H9 (cell line): ENCODE results near the gene CFAP46. TPM values are rescaled to one million over a fixed set of nuclear protein-coding genes. Genes with fewer than 3 reads are reported as not detected.

Experiments
- DNase-seq: peaks from one replicate; pipeline ENCODE4 v3.0.0-alpha.2; 2017
- H2AFZ ChIP-seq: one replicate; pipeline ENCODE4 v1.6.1; 2013; ENCODE audit warnings: mild to moderate bottlenecking, low read length, control low read depth, moderate library complexity
- H2AK5ac ChIP-seq: 2 replicates; pipeline ENCODE4 v1.6.1; 2013; ENCODE audit warnings: low read length, control low read depth, mixed read lengths; ENCODE audit not compliant: insufficient read length
- H2BK120ac ChIP-seq: one replicate; pipeline ENCODE4 v1.6.1; 2013; ENCODE audit warnings: low read depth, mild to moderate bottlenecking, low read length, control low read depth, inconsistent platforms; ENCODE audit not compliant: poor library complexity, severe bottlenecking
- H2BK12ac ChIP-seq: 2 replicates; pipeline ENCODE4 v1.6.1; 2013; ENCODE audit warnings: low read length, control low read depth, mixed read lengths, low read depth; ENCODE audit not compliant: insufficient read length
- H2BK15ac ChIP-seq: 2 replicates; pipeline ENCODE4 v1.6.1; 2013; ENCODE audit warnings: low read depth, low read length, control low read depth
- H2BK20ac ChIP-seq: one replicate; pipeline ENCODE4 v1.6.1; 2013; ENCODE audit warnings: low read depth, mild to moderate bottlenecking, low read length, control low read depth, inconsistent platforms; ENCODE audit not compliant: poor library complexity, severe bottlenecking
- H2BK5ac ChIP-seq: 2 replicates; pipeline ENCODE4 v1.6.1; 2013; ENCODE audit warnings: low read length, control low read depth, mixed read lengths; ENCODE audit not compliant: insufficient read length
- H3K14ac ChIP-seq: 2 replicates; pipeline ENCODE4 v1.6.1; 2013; ENCODE audit warnings: low read length, control low read depth; ENCODE audit not compliant: insufficient read depth
- H3K18ac ChIP-seq: 2 replicates; pipeline ENCODE4 v1.6.1; 2013; ENCODE audit warnings: low read depth, mild to moderate bottlenecking, mixed read lengths, low read length, control low read depth; ENCODE audit not compliant: insufficient read length
- H3K23ac ChIP-seq: 2 replicates; pipeline ENCODE4 v1.6.1; 2013; ENCODE audit warnings: low read length, control low read depth, mixed read lengths, low read depth; ENCODE audit not compliant: insufficient read length
- H3K23me2 ChIP-seq: 2 replicates; pipeline ENCODE4 v1.6.1; 2013; ENCODE audit warnings: low read depth, mild to moderate bottlenecking, mixed read lengths, low read length, control low read depth; ENCODE audit not compliant: insufficient read length, poor library complexity, severe bottlenecking
- H3K27ac ChIP-seq: 2 replicates; pipeline ENCODE4 v1.5.1; 2013; ENCODE audit warnings: low read length, control low read depth, mixed read lengths, low read depth; ENCODE audit not compliant: insufficient read length
- H3K27me3 ChIP-seq: 2 replicates; pipeline ENCODE4 v1.6.1; 2013; ENCODE audit warnings: low read length, control low read depth, inconsistent platforms; ENCODE audit not compliant: insufficient read depth
- H3K4ac ChIP-seq: 2 replicates; pipeline ENCODE4 v1.6.1; 2013; ENCODE audit warnings: low read depth, mild to moderate bottlenecking, control low read depth, inconsistent platforms, low read length, moderate library complexity
- H3K4me1 ChIP-seq: 2 replicates; pipeline ENCODE4 v1.6.1; 2013; ENCODE audit warnings: low read length, control low read depth, inconsistent platforms; ENCODE audit not compliant: insufficient read depth
- H3K4me2 ChIP-seq: 2 replicates; pipeline ENCODE4 v1.6.1; 2013; ENCODE audit warnings: low read length, control low read depth, mixed read lengths; ENCODE audit not compliant: insufficient read length, insufficient read depth
- H3K56ac ChIP-seq: 2 replicates; pipeline ENCODE4 v1.6.1; 2013; ENCODE audit warnings: low read depth, mild to moderate bottlenecking, mixed read lengths, low read length, control low read depth; ENCODE audit not compliant: insufficient read length
- H3K79me1 ChIP-seq: 2 replicates; pipeline ENCODE4 v1.6.1; 2013; ENCODE audit warnings: low read depth, mild to moderate bottlenecking, moderate library complexity, low read length, control low read depth, inconsistent platforms; ENCODE audit not compliant: insufficient read depth, poor library complexity, severe bottlenecking
- H3K79me2 ChIP-seq: 2 replicates; pipeline ENCODE4 v1.6.1; 2013; ENCODE audit warnings: low read length, control low read depth, inconsistent platforms; ENCODE audit not compliant: insufficient read depth
- H3K9ac ChIP-seq: 2 replicates; pipeline ENCODE4 v1.6.1; 2013; ENCODE audit warnings: low read length, control low read depth, mixed read lengths; ENCODE audit not compliant: insufficient read length; ENCODE audit errors: extremely low read depth
- H3K9me3 ChIP-seq: one replicate; pipeline ENCODE4 v1.6.1; 2013; ENCODE audit warnings: low read depth, low read length, inconsistent platforms; ENCODE audit not compliant: control insufficient read depth
- H3T11ph ChIP-seq: one replicate; pipeline ENCODE4 v1.6.1; 2013; ENCODE audit warnings: mild to moderate bottlenecking, low read length, control low read depth, inconsistent platforms
- H4K20me1 ChIP-seq: one replicate; pipeline ENCODE4 v1.6.1; 2013; ENCODE audit not compliant: control insufficient read depth, insufficient read length, insufficient read depth
- H4K5ac ChIP-seq: 2 replicates; pipeline ENCODE4 v1.6.1; 2013; ENCODE audit warnings: low read depth, mild to moderate bottlenecking, mixed read lengths, low read length, control low read depth; ENCODE audit not compliant: insufficient read length
- H4K8ac ChIP-seq: replicated peaks from 2 replicates; pipeline ENCODE4 v1.6.1; 2013; ENCODE audit warnings: low read length, control low read depth, mixed read lengths, low read depth; ENCODE audit not compliant: insufficient read length
- H4K91ac ChIP-seq: 2 replicates; pipeline ENCODE4 v1.6.1; 2013; ENCODE audit warnings: low read depth, mild to moderate bottlenecking, moderate library complexity, mixed read lengths, low read length, control low read depth; ENCODE audit not compliant: insufficient read length
- H3K27ac Mint-ChIP-seq, 3 experiments: 2 replicates in 2 of 3; 3 replicates in 1 of 3; pipeline ENCODE4 v1.8.0; 2020 to 2021; ENCODE audit warnings: mixed read lengths in 3 of 3, mild to moderate bottlenecking in 1 of 3, moderate library complexity in 1 of 3
- H3K27me3 Mint-ChIP-seq: 2 replicates; pipeline ENCODE4 v1.8.0; 2021; ENCODE audit warnings: low read depth, mild to moderate bottlenecking, moderate library complexity, mixed read lengths
- H3K36me3 Mint-ChIP-seq, 3 experiments: 2 replicates in 2 of 3; 3 replicates in 1 of 3; pipeline ENCODE4 v1.8.0; 2020 to 2021; ENCODE audit warnings: low read depth in 3 of 3, mixed read lengths in 3 of 3; ENCODE audit not compliant: insufficient read depth in 1 of 3
- H3K4me1 Mint-ChIP-seq, 2 experiments: 2 replicates each; pipeline ENCODE4 v1.8.0; 2020; ENCODE audit warnings: mixed read lengths in 2 of 2
- H3K4me3 Mint-ChIP-seq, 2 experiments: 2 replicates in 1 of 2; 3 replicates in 1 of 2; pipeline ENCODE4 v1.8.0; 2020 to 2021; ENCODE audit warnings: mild to moderate bottlenecking in 2 of 2, mixed read lengths in 2 of 2, moderate library complexity in 1 of 2
- H3K9me3 Mint-ChIP-seq, 2 experiments: 2 replicates in 1 of 2; 3 replicates in 1 of 2; pipeline ENCODE4 v1.8.0; 2020; ENCODE audit warnings: mild to moderate bottlenecking in 2 of 2, mixed read lengths in 2 of 2, moderate library complexity in 1 of 2
- CTCF ChIP-seq: fragments of 200-600 bp; sonication (generic); conservative IDR thresholded peaks from 3 replicates; pipeline ENCODE4 v1.8.0; 2021; ENCODE audit warnings: antibody characterized with exemption, mild to moderate bottlenecking
- WGBS: extraction: QIAGEN DNeasy Blood & Tissue Kit; methylation state at CpG from one replicate; pipeline ENCODE4 v1.1.7; 2013; ENCODE audit warnings: missing lambda C conversion rate, low lambda C conversion rate, mixed read lengths; ENCODE audit not compliant: insufficient read length; ENCODE audit errors: extremely low coverage; 5-methylcytosine and 5-hydroxymethylcytosine counted together
- total RNA-seq: library from RNA; stranded (reverse); gene quantifications from 2 replicates; pipeline ENCODE4 v1.2.1, GENCODE V29; 2021

CFAP46 gene
- total RNA-seq, 1 experiment from 2014 or later, result 3.1 TPM

- Mint-ChIP-seq H3K27me3 (peaks cover 4% of the 10 kb centered on the region), H3K4me1 (peaks cover 2 to 12% of the 10 kb centered on the region in 2 experiments), H3K4me3 (no peak overlapping the region), H3K27ac (no peak overlapping the region), H3K36me3 (no peaks in the 10 kb centered on the region), H3K9me3 (no peaks in the 10 kb centered on the region)
- Histone ChIP-seq H3K14ac (no peak overlapping the region), H3K56ac (no peak overlapping the region), H2BK15ac (no peak overlapping the region), H3K4me1 (no peaks in the 10 kb centered on the region), H2AFZ (no peak overlapping the region), H3K9ac (no peak overlapping the region), H2BK5ac (no peak overlapping the region), H3K23me2 (no peaks in the 10 kb centered on the region), H4K8ac (no peak overlapping the region), H3K9me3 (no peaks in the 10 kb centered on the region), H3K79me2 (no peaks in the 10 kb centered on the region), H3K4me2 (no peak overlapping the region), H4K20me1 (no peaks in the 10 kb centered on the region), H2BK12ac (no peak overlapping the region), H3K27me3 (no peaks in the 10 kb centered on the region), H3T11ph (no peak overlapping the region), H2BK20ac (no peak overlapping the region), H2BK120ac (no peak overlapping the region), H3K18ac (no peak overlapping the region), H3K79me1 (no peaks in the 10 kb centered on the region), H3K27ac (no peak overlapping the region), H2AK5ac (no peak overlapping the region), H3K23ac (no peak overlapping the region), H4K5ac (no peak overlapping the region), H4K91ac (no peak overlapping the region), H3K4ac (no peak overlapping the region)
- no peak for TF ChIP-seq CTCF
- no peak for DNase-seq
- WGBS, result no CpG with 5 or more reads among the region's 14 CpGs
Observed at GRCh38 chr10:132986978-132987377, 44.6 kb upstream of the CFAP46 start.
